Retina (tissue), 1 donor: ENCODE data around the gene BSN.

Experiments
- DNase-seq: peaks from one replicate; pipeline ENCODE4 v3.0.0-alpha.2; 2016

Gene BSN

GRCh38 chr3:49601358-49602048 is 47.2 kb downstream of the BSN start:
- DNase-seq: no peak

- DNase-seq: no peak
Observed at GRCh38 chr3:49602049-49602554, 47.8 kb downstream of the BSN start.

GRCh38 chr3:49602877-49603411 is 48.7 kb downstream of the BSN start:
- no peak for DNase-seq

GRCh38 chr3:49606427-49606826 is 52.1 kb downstream of the BSN start:
- DNase-seq: no peak

GRCh38 chr3:49607105-49607591 is 52.9 kb downstream of the BSN start:
- no peak for DNase-seq

- no peak for DNase-seq
Observed at GRCh38 chr3:49607796-49608195, 53.5 kb downstream of the BSN start.

- DNase-seq: no peak
Observed at GRCh38 chr3:49609314-49609713, 55.0 kb downstream of the BSN start.

- DNase-seq: no peak
Observed at GRCh38 chr3:49609815-49610214, 55.5 kb downstream of the BSN start.

- DNase-seq: no peak
Observed at GRCh38 chr3:49610666-49611280, 56.5 kb downstream of the BSN start.

GRCh38 chr3:49611291-49611690 is 57.0 kb downstream of the BSN start:
- no peak for DNase-seq

- DNase-seq: no peak
Observed at GRCh38 chr3:49611719-49612118, 57.4 kb downstream of the BSN start.

GRCh38 chr3:49614936-49615335 is 60.7 kb downstream of the BSN start:
- DNase-seq: no peak

- no peak for DNase-seq
Observed at GRCh38 chr3:49616061-49616460, 61.8 kb downstream of the BSN start.

- peak; percentile 77 for DNase-seq
Observed at GRCh38 chr3:49616491-49616941, 62.2 kb downstream of the BSN start.

- DNase-seq: no peak
Observed at GRCh38 chr3:49617390-49618013, 63.2 kb downstream of the BSN start.

GRCh38 chr3:49618412-49618811 is 64.1 kb downstream of the BSN start:
- DNase-seq: no peak

- no peak for DNase-seq
Observed at GRCh38 chr3:49619649-49620048, 65.4 kb downstream of the BSN start.

- no peak for DNase-seq
Observed at GRCh38 chr3:49620728-49621127, 66.5 kb downstream of the BSN start.

- no peak for DNase-seq
Observed at GRCh38 chr3:49623071-49623470, 68.8 kb downstream of the BSN start.

GRCh38 chr3:49625071-49625470 is 70.8 kb downstream of the BSN start:
- no peak for DNase-seq

GRCh38 chr3:49626101-49626581 is 71.9 kb downstream of the BSN start:
- DNase-seq: no peak

- no peak for DNase-seq
Observed at GRCh38 chr3:49626796-49627195, 72.5 kb downstream of the BSN start.

GRCh38 chr3:49627634-49628033 is 73.4 kb downstream of the BSN start:
- no peak for DNase-seq
